H1 (cell line): ENCODE data around the gene ZNF148. TPM values are rescaled to one million over a fixed set of nuclear protein-coding genes. Genes with fewer than 3 reads are reported as not detected.

Experiments
- CTCF ChIA-PET: fragments of 300-600 bp; sonication (Branson Sonifier 250); formaldehyde crosslinking; loops from one replicate; lab custom pipeline; 2021; ENCODE audit not compliant: partially characterized antibody; lab: Charles Lee
- POLR2A ChIA-PET: fragments of 300-600 bp; sonication (Branson Sonifier 250); formaldehyde crosslinking; loops from one replicate; lab custom pipeline; 2021; ENCODE audit warnings: inconsistent platforms; ENCODE audit not compliant: partially characterized antibody; lab: Charles Lee
- DNase-seq, 2 experiments: peaks; one replicate each; pipeline versions ENCODE4 v3.0.0 to v3.0.0-alpha.2; 2010 to 2022; ENCODE audit warnings: low spot score in 2 of 2, low read depth in 1 of 2, mixed read lengths in 1 of 2
- FAIRE-seq: peaks from 2 replicates; lab custom pipeline; 2011; peaks lifted over from hg19 to GRCh38; lab: Jason Lieb, UNC
- H2AFZ ChIP-seq: 2 replicates; pipeline ENCODE4 v1.8.1; 2012; ENCODE audit warnings: low read length, inconsistent platforms
- H2AK5ac ChIP-seq: 2 replicates; pipeline ENCODE4 v1.6.1; 2013; ENCODE audit warnings: low read depth, low read length
- H2BK120ac ChIP-seq: replicated peaks from 2 replicates; pipeline ENCODE3; 2013; ENCODE audit warnings: low read depth, low read length, inconsistent platforms
- H2BK12ac ChIP-seq: 2 replicates; pipeline ENCODE4 v1.6.1; 2013; ENCODE audit warnings: low read depth, low read length
- H2BK15ac ChIP-seq: 2 replicates; pipeline ENCODE4 v1.6.1; 2013; ENCODE audit warnings: low read length
- H2BK20ac ChIP-seq: 2 replicates; pipeline ENCODE4 v1.6.1; 2013; ENCODE audit warnings: low read length
- H2BK5ac ChIP-seq: 2 replicates; pipeline ENCODE4 v1.6.1; 2013; ENCODE audit warnings: low read depth, low read length
- H3K14ac ChIP-seq: 2 replicates; pipeline ENCODE4 v1.6.1; 2013; ENCODE audit warnings: inconsistent platforms; ENCODE audit not compliant: insufficient read length
- H3K18ac ChIP-seq: 2 replicates; pipeline ENCODE4 v1.6.1; 2013; ENCODE audit warnings: low read length; ENCODE audit errors: extremely low read depth
- H3K23ac ChIP-seq: 2 replicates; pipeline ENCODE4 v1.6.1; 2013; ENCODE audit warnings: inconsistent platforms; ENCODE audit not compliant: insufficient read length
- H3K23me2 ChIP-seq: 2 replicates; pipeline ENCODE4 v1.6.1; 2013; ENCODE audit warnings: low read depth, low read length
- H3K27ac ChIP-seq: 2 replicates; pipeline ENCODE4 v1.6.1; 2011; ENCODE audit warnings: low read depth, low read length, inconsistent platforms
- H3K27me3 ChIP-seq, 4 experiments: replicated peaks in 1 of 4; 1 replicate in 1 of 4; 2 replicates in 3 of 4; pipeline versions ENCODE4 v1.6.1 to v1.8.1; 2011 to 2013; ENCODE audit warnings: low read length in 3 of 4, mild to moderate bottlenecking in 3 of 4, inconsistent platforms in 2 of 4, mixed read lengths in 2 of 4, moderate library complexity in 1 of 4; ENCODE audit not compliant: control insufficient read depth in 3 of 4, insufficient read depth in 3 of 4; ENCODE audit errors: extremely low read depth in 1 of 4
- H3K36me3 ChIP-seq, 4 experiments: 2 replicates each; pipeline versions ENCODE4 v1.6.1 to v1.8.1; 2011 to 2013; ENCODE audit warnings: mild to moderate bottlenecking in 4 of 4, low read length in 3 of 4, moderate library complexity in 2 of 4, control low read depth in 1 of 4, inconsistent platforms in 1 of 4; ENCODE audit not compliant: insufficient read depth in 4 of 4, control insufficient read depth in 2 of 4
- H3K4ac ChIP-seq: replicated peaks from 2 replicates; pipeline ENCODE3; 2013; ENCODE audit warnings: low read length, low read depth, mixed read lengths, inconsistent platforms; ENCODE audit not compliant: insufficient read length
- H3K4me1 ChIP-seq, 4 experiments: replicated peaks in 1 of 4; 1 replicate in 1 of 4; 2 replicates in 3 of 4; pipeline versions ENCODE4 v1.6.1 to v1.8.1; 2011 to 2013; ENCODE audit warnings: low read length in 3 of 4, inconsistent platforms in 2 of 4, mixed read lengths in 1 of 4; ENCODE audit not compliant: insufficient read depth in 4 of 4, control insufficient read depth in 3 of 4
- H3K4me2 ChIP-seq, 2 experiments: 2 replicates each; pipeline versions ENCODE4 v1.6.1 to v1.8.1; 2011 to 2013; ENCODE audit warnings: low read depth in 2 of 2, low read length in 2 of 2, control low read depth in 1 of 2, inconsistent platforms in 1 of 2, mild to moderate bottlenecking in 1 of 2; ENCODE audit not compliant: insufficient read depth in 1 of 2
- H3K4me3 ChIP-seq, 4 experiments: fragments of 200-600, 300-600 bp in 1 of 4; sonication (generic), shearing (Covaris generic), sonication (Bioruptor Twin) in 1 of 4; 2 replicates each; pipeline versions ENCODE4 v1.5.1 to v1.8.1; 2011 to 2016; ENCODE audit warnings: low read length in 4 of 4, low read depth in 3 of 4, control low read depth in 2 of 4, inconsistent platforms in 2 of 4, mild to moderate bottlenecking in 2 of 4, mixed read lengths in 1 of 4, moderate library complexity in 1 of 4; ENCODE audit not compliant: insufficient read depth in 2 of 4; ENCODE audit errors: extremely low read depth in 1 of 4
- H3K56ac ChIP-seq: replicated peaks from 2 replicates; pipeline ENCODE3; 2013; ENCODE audit warnings: low read depth, mild to moderate bottlenecking, mixed read lengths, low read length, inconsistent platforms; ENCODE audit not compliant: insufficient read length
- H3K79me1 ChIP-seq: 2 replicates; pipeline ENCODE4 v1.6.1; 2013; ENCODE audit warnings: low read depth, low read length, control low read depth
- H3K79me2 ChIP-seq, 2 experiments: 2 replicates each; pipeline versions ENCODE4 v1.6.1 to v1.8.1; 2012 to 2013; ENCODE audit warnings: low read length in 2 of 2, mild to moderate bottlenecking in 2 of 2, inconsistent platforms in 1 of 2; ENCODE audit not compliant: insufficient read depth in 2 of 2, control insufficient read depth in 1 of 2
- H3K9ac ChIP-seq, 4 experiments: replicated peaks in 1 of 4; 1 replicate in 1 of 4; 2 replicates in 3 of 4; pipeline versions ENCODE4 v1.6.1 to v1.8.1; 2011 to 2013; ENCODE audit warnings: low read depth in 3 of 4, low read length in 3 of 4, control low read depth in 2 of 4, mild to moderate bottlenecking in 2 of 4, moderate library complexity in 2 of 4, inconsistent platforms in 1 of 4; ENCODE audit errors: extremely low read depth in 1 of 4
- H3K9me3 ChIP-seq, 2 experiments: 2 replicates each; pipeline versions ENCODE4 v1.6.1 to v1.8.1; 2012 to 2013; ENCODE audit warnings: mild to moderate bottlenecking in 2 of 2, moderate library complexity in 2 of 2, control low read depth in 1 of 2, inconsistent platforms in 1 of 2, low read depth in 1 of 2, low read length in 1 of 2, mixed read lengths in 1 of 2; ENCODE audit not compliant: insufficient read depth in 2 of 2
- H4K20me1 ChIP-seq, 2 experiments: replicated peaks in 1 of 2; 2 replicates each; pipeline versions ENCODE3 to v1.8.1; 2011 to 2013; ENCODE audit warnings: inconsistent platforms in 2 of 2, low read length in 2 of 2, mild to moderate bottlenecking in 1 of 2; ENCODE audit not compliant: insufficient read depth in 2 of 2, control insufficient read depth in 1 of 2
- H4K5ac ChIP-seq: 2 replicates; pipeline ENCODE4 v1.6.1; 2013; ENCODE audit warnings: low read length, low read depth, mixed read lengths, inconsistent platforms; ENCODE audit not compliant: insufficient read length
- H4K8ac ChIP-seq: 2 replicates; pipeline ENCODE4 v1.8.0; 2013; ENCODE audit warnings: mild to moderate bottlenecking, moderate library complexity, low read length, inconsistent platforms; ENCODE audit not compliant: insufficient read depth; ENCODE audit errors: extremely low read depth
- H4K91ac ChIP-seq: replicated peaks from 2 replicates; pipeline ENCODE3; 2013; ENCODE audit warnings: low read length, mixed read lengths, inconsistent platforms; ENCODE audit not compliant: insufficient read length
- MAX ChIP-seq: IDR thresholded peaks from 2 replicates; pipeline ENCODE4 v1.6.1; 2012; ENCODE audit warnings: inconsistent platforms
- RAD21 ChIP-seq, 2 experiments: IDR thresholded peaks in 1 of 2; conservative IDR thresholded peaks in 1 of 2; 2 replicates each; pipeline ENCODE4 v1.6.1; 2011; ENCODE audit warnings: low read depth in 2 of 2, low read length in 2 of 2, improper control_type of control experiment in 1 of 2, inconsistent platforms in 1 of 2, mild to moderate bottlenecking in 1 of 2, moderate library complexity in 1 of 2
- WGBS, 2 experiments: shearing (Covaris generic) in 1 of 2; methylation state at CpG; one replicate each; pipeline versions ENCODE4 v1.1.6 to v1.1.7; 2013 to 2015; ENCODE audit warnings: low lambda C conversion rate in 2 of 2, mixed read lengths in 2 of 2, inconsistent platforms in 1 of 2, low coverage in 1 of 2, missing lambda C conversion rate in 1 of 2; ENCODE audit not compliant: insufficient replicate concordance in 2 of 2, insufficient coverage in 1 of 2, insufficient read length in 1 of 2; ENCODE audit errors: extremely low coverage in 1 of 2, missing lambda C conversion rate in 1 of 2; 5-methylcytosine and 5-hydroxymethylcytosine counted together
- polyA plus RNA-seq, 7 experiments: library from polyadenylated mRNA; depleted of rRNA in 3 of 7; stranded (reverse) in 5 of 7; unstranded in 2 of 7; fragments of >200 nt in 5 of 7; fragments of 200-250 nt in 2 of 7; gene quantifications; 1 replicate in 5 of 7; 2 replicates in 1 of 7; 4 replicates in 1 of 7; pipeline versions ENCODE4 v1.2.1 to v1.2.3, GENCODE V29; 2011 to 2013; ENCODE audit warnings: missing spikeins in 2 of 7, mixed read lengths in 2 of 7
- total RNA-seq: library from RNA; stranded (reverse); fragmentation: NEBNext Ultra II Directional; extraction: Animal tissue kit (Norgen Biotek cat#: 25700); gene quantifications from 2 replicates; pipeline ENCODE4 v1.2.1, GENCODE V29; 2021
- TF ChIP-seq, protein P1 (sequence below), 3 experiments: IDR thresholded peaks; 1 replicate in 2 of 3; 2 replicates in 1 of 3; pipeline versions ENCODE4 v1.5.1 to v1.6.1; 2011; ENCODE audit warnings: low read length in 3 of 3, mild to moderate bottlenecking in 3 of 3, inconsistent platforms in 2 of 3, low read depth in 1 of 3, moderate library complexity in 1 of 3; ENCODE audit not compliant: insufficient read depth in 1 of 3; ENCODE audit errors: control extremely low read depth in 1 of 3

The ZNF148 gene
- total and polyA plus RNA-seq, 2 of the 8 experiments (the other 6 are each of a cell fraction or from before 2014, with no cell fraction given) = 3.7 to 22.6 TPM

DNA sequence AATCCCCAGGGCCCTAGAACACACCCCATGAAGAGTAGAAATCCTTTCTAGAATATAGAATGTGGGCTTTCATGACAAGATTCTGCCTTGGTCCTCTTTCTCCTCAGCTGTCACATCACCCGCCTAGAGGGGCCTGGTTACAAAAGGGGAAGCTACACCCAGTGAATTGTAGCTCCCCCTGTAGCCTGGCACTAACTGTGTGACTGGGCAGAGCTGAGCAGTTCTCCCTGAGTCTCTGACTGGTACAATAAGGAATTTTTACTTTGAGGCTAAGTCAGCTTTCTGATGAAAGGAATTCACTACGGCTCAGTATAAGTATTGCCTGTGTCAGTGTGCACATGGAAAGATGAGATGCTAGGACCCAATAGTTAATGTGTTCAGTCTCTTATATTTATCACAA lies 28.7 kb upstream of the ZNF148 start:
- H3K18ac ChIP-seq = no peak overlapping the region
- DNase-seq (no peak), FAIRE-seq (no peak)
- H4K20me1 ChIP-seq = no peaks in the 10 kb centered on the region
- no peak overlapping the region for H3K4me2 ChIP-seq
- H3K79me1 ChIP-seq = no peaks in the 10 kb centered on the region
- H2BK120ac ChIP-seq = no peak overlapping the region
- H3K36me3 ChIP-seq = no peaks in the 10 kb centered on the region
- no peak overlapping the region for H3K4me3 ChIP-seq
- no peaks in the 10 kb centered on the region for H3K79me2 ChIP-seq
- no peaks in the 10 kb centered on the region for H3K9me3 ChIP-seq
- H2AK5ac ChIP-seq = no peak overlapping the region
- no peak overlapping the region for H2BK5ac ChIP-seq
- CTCF ChIA-PET = interaction anchor here (0.7 to 2.8 kb wide), 9 partner anchors 10 to 202 kb away, joined by 3 to 9 read pairs (median 5); no protein-coding TSS in a partner anchor
- no peak overlapping the region for H2AFZ ChIP-seq
- POLR2A ChIA-PET = interaction anchor here (1.6 kb wide), 1 partner anchor 28 kb away, joined by 7 read pairs; the partner anchor contains the start of gene ZNF148
- H3K4me1 ChIP-seq = no peaks in the 10 kb centered on the region
- H4K5ac ChIP-seq = no peak overlapping the region
- H3K9ac ChIP-seq = no peak overlapping the region
- H3K27me3 ChIP-seq = no peaks in the 10 kb centered on the region
- H3K14ac ChIP-seq = no peak overlapping the region
- no peak overlapping the region for H2BK15ac ChIP-seq
- no peak overlapping the region for H2BK12ac ChIP-seq
- H2BK20ac ChIP-seq = no peak overlapping the region
- H4K91ac ChIP-seq = no peak overlapping the region
- no peak overlapping the region for H3K27ac ChIP-seq
- TF ChIP-seq MAX (no peak), RAD21 (IDR thresholded peaks at IDR 0.05 in 1 of 2, conservative IDR thresholded peaks at IDR 0.05 in 1 of 2; ENCODE audit: low read depth in 2 of 2, low read length in 2 of 2) (peak; percentile 24 to 37)
- TF ChIP-seq, protein P1, sequence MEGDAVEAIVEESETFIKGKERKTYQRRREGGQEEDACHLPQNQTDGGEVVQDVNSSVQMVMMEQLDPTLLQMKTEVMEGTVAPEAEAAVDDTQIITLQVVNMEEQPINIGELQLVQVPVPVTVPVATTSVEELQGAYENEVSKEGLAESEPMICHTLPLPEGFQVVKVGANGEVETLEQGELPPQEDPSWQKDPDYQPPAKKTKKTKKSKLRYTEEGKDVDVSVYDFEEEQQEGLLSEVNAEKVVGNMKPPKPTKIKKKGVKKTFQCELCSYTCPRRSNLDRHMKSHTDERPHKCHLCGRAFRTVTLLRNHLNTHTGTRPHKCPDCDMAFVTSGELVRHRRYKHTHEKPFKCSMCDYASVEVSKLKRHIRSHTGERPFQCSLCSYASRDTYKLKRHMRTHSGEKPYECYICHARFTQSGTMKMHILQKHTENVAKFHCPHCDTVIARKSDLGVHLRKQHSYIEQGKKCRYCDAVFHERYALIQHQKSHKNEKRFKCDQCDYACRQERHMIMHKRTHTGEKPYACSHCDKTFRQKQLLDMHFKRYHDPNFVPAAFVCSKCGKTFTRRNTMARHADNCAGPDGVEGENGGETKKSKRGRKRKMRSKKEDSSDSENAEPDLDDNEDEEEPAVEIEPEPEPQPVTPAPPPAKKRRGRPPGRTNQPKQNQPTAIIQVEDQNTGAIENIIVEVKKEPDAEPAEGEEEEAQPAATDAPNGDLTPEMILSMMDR (IDR thresholded peaks at IDR 0.05; ENCODE audit: control extremely low read depth in 1 of 3, insufficient read depth in 1 of 3, low read depth in 1 of 3, low read length in 3 of 3) = peak; percentile 4 to 42 (median 12); a peak in 3 of 4 replicates
- TF ChIP-seq, all 59 proteins: peak for 2
- 82% methylated on average over 2 of the region's 2 CpGs; no CpG with 5 or more reads in 1 of the 2 experiments for WGBS, 2 experiments
- Histone ChIP-seq H4K8ac (no peak overlapping the region), H3K23ac (no peak overlapping the region), H3K56ac (no peak overlapping the region), H3K23me2 (peaks cover 3% of the 10 kb centered on the region; the same call in 1 of the 2 replicates), H3K4ac (no peak overlapping the region)
